ENCODE data around the gene AP4E1.

The AP4E1 gene

GRCh38 chr15:50879016-50879617 lies 29.4 kb upstream of the AP4E1 start:
- Histone ChIP-seq H3K4me3 (ENCODE audit: low read depth in 1 of 2, low read length in 2 of 2) (no peak overlapping the region), H3K4me1 (ENCODE audit: control insufficient read depth in 1 of 2, insufficient read depth in 2 of 2, low read length in 2 of 2) (peaks cover 0 to 8% of the 10 kb centered on the region in 2 donors), H3K36me3 (ENCODE audit: control insufficient read depth in 1 of 2, insufficient read depth in 2 of 2, low read length in 2 of 2) (no peaks in the 10 kb centered on the region), H3K27ac (ENCODE audit: low read length) (no peak overlapping the region), H3K9me3 (ENCODE audit: control insufficient read depth in 1 of 2, low read length in 2 of 2) (no peaks in the 10 kb centered on the region), H3K27me3 (ENCODE audit: low read depth, low read length) (no peaks in the 10 kb centered on the region)

- no peaks in the 10 kb centered on the region for H3K27me3 ChIP-seq (ENCODE audit: low read depth, low read length)
- no peak overlapping the region for H3K27ac ChIP-seq (ENCODE audit: low read length)
These were observed 28.3 kb upstream of the AP4E1 start for GRCh38 chr15:50880206-50880605.

GRCh38 chr15:50880651-50881114 lies 27.8 kb upstream of the AP4E1 start:
- Histone ChIP-seq H3K9me3 (ENCODE audit: control insufficient read depth in 1 of 2, low read length in 2 of 2) (no peaks in the 10 kb centered on the region), H3K36me3 (ENCODE audit: control insufficient read depth in 1 of 2, insufficient read depth in 2 of 2, low read length in 2 of 2) (no peaks in the 10 kb centered on the region), H3K4me1 (ENCODE audit: control insufficient read depth in 1 of 2, insufficient read depth in 2 of 2, low read length in 2 of 2) (peaks cover 0 to 15% of the 10 kb centered on the region in 2 donors), H3K4me3 (ENCODE audit: low read depth in 1 of 2, low read length in 2 of 2) (no peak overlapping the region), H3K27me3 (ENCODE audit: low read depth, low read length) (no peaks in the 10 kb centered on the region), H3K27ac (ENCODE audit: low read length) (no peak overlapping the region)

More at GRCh38 chr15:50880206-50880605, 28.3 kb upstream of the AP4E1 start:
- Histone ChIP-seq H3K4me1 (ENCODE audit: control insufficient read depth in 1 of 2, insufficient read depth in 2 of 2, low read length in 2 of 2) (peaks cover 0 to 15% of the 10 kb centered on the region in 2 donors), H3K9me3 (ENCODE audit: control insufficient read depth in 1 of 2, low read length in 2 of 2) (no peaks in the 10 kb centered on the region), H3K4me3 (ENCODE audit: low read depth in 1 of 2, low read length in 2 of 2) (no peak overlapping the region), H3K36me3 (ENCODE audit: control insufficient read depth in 1 of 2, insufficient read depth in 2 of 2, low read length in 2 of 2) (no peaks in the 10 kb centered on the region)

GRCh38 chr15:50881121-50882048 lies 27.1 kb upstream of the AP4E1 start:
- no peak overlapping the region for H3K27ac ChIP-seq (ENCODE audit: low read length)
- H3K36me3 ChIP-seq (ENCODE audit: control insufficient read depth in 1 of 2, insufficient read depth in 2 of 2, low read length in 2 of 2): no peaks in the 10 kb centered on the region
- no peaks in the 10 kb centered on the region for H3K9me3 ChIP-seq (ENCODE audit: control insufficient read depth in 1 of 2, low read length in 2 of 2)
- no peaks in the 10 kb centered on the region for H3K27me3 ChIP-seq (ENCODE audit: low read depth, low read length)
- H3K4me1 ChIP-seq (ENCODE audit: control insufficient read depth in 1 of 2, insufficient read depth in 2 of 2, low read length in 2 of 2): peaks cover 5 to 15% of the 10 kb centered on the region in 2 donors
- H3K4me3 ChIP-seq (ENCODE audit: low read depth in 1 of 2, low read length in 2 of 2): no peak overlapping the region

GRCh38 chr15:50883903-50884302 lies 24.6 kb upstream of the AP4E1 start:
- Histone ChIP-seq H3K27ac (ENCODE audit: low read length) (no peak overlapping the region), H3K27me3 (ENCODE audit: low read depth, low read length) (no peaks in the 10 kb centered on the region)

GRCh38 chr15:50884540-50884939 lies 23.9 kb upstream of the AP4E1 start:
- Histone ChIP-seq H3K27ac (ENCODE audit: low read length) (peak overlapping the region; percentile 9), H3K36me3 (ENCODE audit: control insufficient read depth in 1 of 2, insufficient read depth in 2 of 2, low read length in 2 of 2) (no peaks in the 10 kb centered on the region), H3K27me3 (ENCODE audit: low read depth, low read length) (no peaks in the 10 kb centered on the region), H3K9me3 (ENCODE audit: control insufficient read depth in 1 of 2, low read length in 2 of 2) (no peaks in the 10 kb centered on the region), H3K4me3 (ENCODE audit: low read depth in 1 of 2, low read length in 2 of 2) (no peak overlapping the region), H3K4me1 (ENCODE audit: control insufficient read depth in 1 of 2, insufficient read depth in 2 of 2, low read length in 2 of 2) (peaks cover 5 to 9% of the 10 kb centered on the region in 2 donors)

More at GRCh38 chr15:50883903-50884302, 24.6 kb upstream of the AP4E1 start:
- Histone ChIP-seq H3K4me1 (ENCODE audit: control insufficient read depth in 1 of 2, insufficient read depth in 2 of 2, low read length in 2 of 2) (peaks cover 5 to 9% of the 10 kb centered on the region in 2 donors), H3K36me3 (ENCODE audit: control insufficient read depth in 1 of 2, insufficient read depth in 2 of 2, low read length in 2 of 2) (no peaks in the 10 kb centered on the region), H3K9me3 (ENCODE audit: control insufficient read depth in 1 of 2, low read length in 2 of 2) (no peaks in the 10 kb centered on the region), H3K4me3 (ENCODE audit: low read depth in 1 of 2, low read length in 2 of 2) (no peak overlapping the region)

- no peaks in the 10 kb centered on the region for H3K9me3 ChIP-seq (ENCODE audit: control insufficient read depth in 1 of 2, low read length in 2 of 2)
- H3K27ac ChIP-seq (ENCODE audit: low read length): no peak overlapping the region
- no peaks in the 10 kb centered on the region for H3K36me3 ChIP-seq (ENCODE audit: control insufficient read depth in 1 of 2, insufficient read depth in 2 of 2, low read length in 2 of 2)
- no peak overlapping the region for H3K4me3 ChIP-seq (ENCODE audit: low read depth in 1 of 2, low read length in 2 of 2)
- H3K27me3 ChIP-seq (ENCODE audit: low read depth, low read length): no peaks in the 10 kb centered on the region
- H3K4me1 ChIP-seq (ENCODE audit: control insufficient read depth in 1 of 2, insufficient read depth in 2 of 2, low read length in 2 of 2): peaks cover 5 to 9% of the 10 kb centered on the region in 2 donors
These were observed 22.4 kb upstream of the AP4E1 start for GRCh38 chr15:50886139-50886467.

GRCh38 chr15:50886611-50887345 lies 21.7 kb upstream of the AP4E1 start:
- peaks cover 5 to 9% of the 10 kb centered on the region in 2 donors for H3K4me1 ChIP-seq (ENCODE audit: control insufficient read depth in 1 of 2, insufficient read depth in 2 of 2, low read length in 2 of 2)
- H3K9me3 ChIP-seq (ENCODE audit: control insufficient read depth in 1 of 2, low read length in 2 of 2): no peaks in the 10 kb centered on the region
- H3K27me3 ChIP-seq (ENCODE audit: low read depth, low read length): no peaks in the 10 kb centered on the region
- H3K4me3 ChIP-seq (ENCODE audit: low read depth in 1 of 2, low read length in 2 of 2): no peak overlapping the region
- H3K27ac ChIP-seq (ENCODE audit: low read length): no peak overlapping the region
- H3K36me3 ChIP-seq (ENCODE audit: control insufficient read depth in 1 of 2, insufficient read depth in 2 of 2, low read length in 2 of 2): no peaks in the 10 kb centered on the region

GRCh38 chr15:50888054-50888453 lies 20.4 kb upstream of the AP4E1 start:
- Histone ChIP-seq H3K36me3 (ENCODE audit: control insufficient read depth in 1 of 2, insufficient read depth in 2 of 2, low read length in 2 of 2) (no peaks in the 10 kb centered on the region), H3K27me3 (ENCODE audit: low read depth, low read length) (no peaks in the 10 kb centered on the region), H3K4me3 (ENCODE audit: low read depth in 1 of 2, low read length in 2 of 2) (no peak overlapping the region), H3K27ac (ENCODE audit: low read length) (no peak overlapping the region), H3K9me3 (ENCODE audit: control insufficient read depth in 1 of 2, low read length in 2 of 2) (no peaks in the 10 kb centered on the region), H3K4me1 (ENCODE audit: control insufficient read depth in 1 of 2, insufficient read depth in 2 of 2, low read length in 2 of 2) (peaks cover 5 to 9% of the 10 kb centered on the region in 2 donors)

GRCh38 chr15:50889589-50889988 lies 18.9 kb upstream of the AP4E1 start:
- Histone ChIP-seq H3K4me3 (ENCODE audit: low read depth in 1 of 2, low read length in 2 of 2) (no peak overlapping the region), H3K4me1 (ENCODE audit: control insufficient read depth in 1 of 2, insufficient read depth in 2 of 2, low read length in 2 of 2) (peaks cover 5% of the 10 kb centered on the region in 2 donors), H3K36me3 (ENCODE audit: control insufficient read depth in 1 of 2, insufficient read depth in 2 of 2, low read length in 2 of 2) (no peaks in the 10 kb centered on the region)

GRCh38 chr15:50890751-50891150 lies 17.7 kb upstream of the AP4E1 start:
- H3K4me3 ChIP-seq (ENCODE audit: low read depth in 1 of 2, low read length in 2 of 2): no peak overlapping the region
- H3K9me3 ChIP-seq (ENCODE audit: control insufficient read depth in 1 of 2, low read length in 2 of 2): no peaks in the 10 kb centered on the region
- H3K27me3 ChIP-seq (ENCODE audit: low read depth, low read length): no peaks in the 10 kb centered on the region
- H3K27ac ChIP-seq (ENCODE audit: low read length): no peak overlapping the region
- H3K36me3 ChIP-seq (ENCODE audit: control insufficient read depth in 1 of 2, insufficient read depth in 2 of 2, low read length in 2 of 2): no peaks in the 10 kb centered on the region
- H3K4me1 ChIP-seq (ENCODE audit: control insufficient read depth in 1 of 2, insufficient read depth in 2 of 2, low read length in 2 of 2): peaks cover 0 to 5% of the 10 kb centered on the region in 2 donors

More at GRCh38 chr15:50889589-50889988, 18.9 kb upstream of the AP4E1 start:
- Histone ChIP-seq H3K9me3 (ENCODE audit: control insufficient read depth in 1 of 2, low read length in 2 of 2) (no peaks in the 10 kb centered on the region), H3K27ac (ENCODE audit: low read length) (no peak overlapping the region), H3K27me3 (ENCODE audit: low read depth, low read length) (no peaks in the 10 kb centered on the region)
